Midbrain (tissue), 1 donor: ENCODE measurements around the gene TLE1.
"Not testable (repeated sequence)": the region's sequence is repeated elsewhere in the genome, so short reads cannot be mapped to it uniquely, and the experiment has no call there.

Experiments used
- DNase-seq: peaks from one replicate; lab custom pipeline; 2025; lab: John Stamatoyannopoulos, UW

TLE1 gene

GRCh38 chr9:81652058-81652687 lies 37.2 kb downstream of the TLE1 start:
- DNase-seq, result no peak

DNA sequence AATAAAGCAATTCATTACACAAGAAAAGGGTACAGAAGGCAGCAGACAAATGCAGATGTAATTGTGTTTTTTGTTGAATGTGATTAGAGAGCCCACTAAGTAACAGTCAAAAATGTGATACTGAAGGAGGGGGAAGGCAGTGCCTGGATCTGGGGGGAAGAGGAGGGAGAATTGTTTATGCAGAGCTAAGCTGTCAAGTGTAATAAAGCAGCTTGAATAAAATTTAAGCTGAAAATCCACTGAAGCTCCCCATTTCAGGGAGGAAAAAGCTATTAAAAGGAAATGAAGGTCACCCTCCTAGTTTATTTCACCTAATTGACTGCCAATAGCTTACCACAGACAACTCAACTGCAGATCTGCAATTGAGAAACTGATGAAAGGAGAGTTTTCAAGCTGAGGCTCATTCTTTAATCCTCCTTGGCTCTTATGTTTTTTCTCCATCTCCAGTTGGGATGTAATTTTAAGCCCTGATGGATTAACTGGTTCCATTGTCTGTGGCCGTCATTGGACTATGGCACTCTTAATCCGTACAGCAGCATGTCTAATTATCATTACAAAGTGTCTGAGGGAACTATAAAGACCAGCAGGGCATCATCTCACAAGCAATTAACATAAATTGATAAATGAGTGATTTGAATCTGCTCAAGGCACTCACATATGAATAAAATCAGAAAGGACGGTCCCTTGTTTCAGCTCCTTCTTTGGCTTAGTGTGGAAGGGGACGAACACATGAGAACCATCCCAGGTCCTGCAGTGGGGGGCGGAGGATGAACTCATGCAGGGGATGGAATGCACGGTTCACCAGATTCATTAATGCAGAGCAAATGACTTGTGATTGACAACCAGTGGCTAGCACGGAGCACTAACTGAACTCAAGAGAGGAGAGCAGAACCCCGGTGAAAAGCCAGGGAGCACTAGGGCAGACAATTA lies 38.5 kb downstream of the TLE1 start:
- DNase-seq, result no peak

DNA sequence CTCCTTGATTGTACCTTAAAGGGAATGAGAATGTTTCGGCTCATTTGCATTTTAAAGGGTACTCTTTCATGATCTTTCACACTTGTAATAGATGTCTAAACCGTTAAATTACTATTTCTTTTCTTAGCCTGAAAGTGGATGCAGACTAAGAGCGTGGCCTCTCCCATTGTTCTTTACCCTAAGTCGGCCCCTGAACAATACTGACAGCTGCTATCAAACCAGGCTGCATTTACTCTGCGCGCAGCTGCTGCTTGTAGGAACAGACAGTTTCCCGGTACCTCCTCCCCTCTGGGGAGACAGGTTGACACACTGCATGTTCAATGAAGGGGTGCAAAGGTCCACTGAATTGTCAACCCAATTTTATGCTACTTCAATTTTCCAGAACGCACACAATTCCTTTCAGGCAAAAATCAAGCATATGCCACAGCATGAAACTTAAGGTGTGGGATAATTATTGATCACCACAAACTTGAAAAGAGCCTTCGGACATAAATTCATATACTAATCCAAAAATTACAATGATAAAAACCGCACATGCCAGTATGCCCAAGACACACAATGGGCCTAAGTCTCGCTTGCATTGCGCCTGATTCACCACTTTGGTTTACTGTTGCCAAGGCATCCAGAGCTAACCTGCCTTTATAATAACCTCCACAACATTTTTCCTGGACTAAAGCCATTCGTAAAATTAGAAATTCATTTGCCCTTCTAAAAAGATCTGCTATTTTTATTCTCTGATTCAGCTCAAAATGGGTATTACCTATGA lies 39.7 kb downstream of the TLE1 start:
- no peak for DNase-seq

- no peak for DNase-seq
Measured at GRCh38 chr9:81648891-81649290, 40.5 kb downstream of the TLE1 start.

DNA sequence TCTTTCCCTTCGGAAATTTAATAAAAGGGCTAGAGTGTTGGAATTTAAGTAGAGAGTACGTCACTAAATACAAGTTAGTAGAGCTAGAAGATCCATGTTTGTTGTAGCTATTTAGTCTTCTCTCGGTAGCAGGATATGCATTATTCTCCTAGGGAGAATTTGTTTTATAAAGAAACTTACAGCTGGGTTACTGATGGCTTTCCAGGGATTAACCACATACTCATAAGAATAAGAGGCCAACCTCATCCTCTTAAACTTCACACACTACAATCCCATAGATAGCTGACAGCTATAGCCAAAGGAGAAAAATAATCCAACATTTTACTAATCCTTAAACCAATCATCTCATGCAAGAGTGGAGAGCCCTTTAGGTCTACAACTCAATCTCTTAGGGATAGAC lies 43.0 kb downstream of the TLE1 start:
- no peak for DNase-seq

- DNase-seq, result not testable (repeated sequence)
Measured at GRCh38 chr9:81644513-81644912, 44.8 kb downstream of the TLE1 start.

DNA sequence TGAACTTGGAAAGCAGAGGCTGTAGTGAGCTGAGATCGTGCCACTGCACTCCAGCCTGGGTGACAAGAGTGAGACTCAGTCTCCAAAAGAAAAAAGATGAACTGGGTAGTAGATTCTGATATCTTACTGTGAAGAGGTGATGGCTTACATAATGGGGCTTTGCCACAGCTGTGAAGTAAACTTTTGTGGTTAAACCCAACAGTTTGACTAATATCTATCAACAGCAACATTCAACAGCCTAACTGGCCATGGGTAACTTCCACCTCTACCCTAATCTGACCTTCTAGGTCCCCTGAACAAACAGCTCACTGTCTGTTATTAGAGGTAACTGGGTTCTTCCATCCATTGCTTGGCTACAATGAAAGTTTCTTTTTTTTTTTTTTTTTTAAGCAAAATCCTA lies 52.1 kb downstream of the TLE1 start:
- DNase-seq, result no peak

- DNase-seq, result no peak
Measured at GRCh38 chr9:81636255-81636599, 53.1 kb downstream of the TLE1 start.

- no peak for DNase-seq
Measured at GRCh38 chr9:81635521-81636254, 53.7 kb downstream of the TLE1 start.

DNA sequence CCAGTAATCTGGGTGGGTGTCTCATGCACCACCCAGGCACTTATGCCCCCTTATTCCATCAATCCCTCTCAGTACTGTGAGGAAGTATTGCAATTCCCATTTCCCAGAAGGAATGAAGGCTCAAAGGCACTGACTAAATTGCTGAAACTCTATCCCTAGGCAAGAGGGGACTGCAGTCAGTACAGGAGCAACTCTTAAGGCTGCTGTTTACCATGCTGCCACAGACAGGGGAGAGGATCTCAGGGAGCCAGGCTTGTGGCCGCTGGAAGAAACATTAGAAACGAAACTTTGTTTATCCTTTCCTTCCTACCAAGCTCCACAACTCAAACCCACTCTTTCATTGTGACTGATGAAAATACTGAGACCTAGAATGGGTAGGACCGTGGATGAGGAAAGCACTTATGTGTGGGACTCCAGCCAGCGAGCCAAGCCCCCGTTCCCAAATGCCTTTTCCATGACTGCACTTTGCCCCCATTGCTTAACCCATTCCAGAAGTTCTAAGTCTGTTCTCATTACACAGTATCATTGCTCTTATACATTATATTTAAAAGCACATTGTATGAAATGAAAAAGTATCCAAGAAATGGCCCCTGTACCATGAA lies 54.3 kb downstream of the TLE1 start:
- no peak for DNase-seq

DNA sequence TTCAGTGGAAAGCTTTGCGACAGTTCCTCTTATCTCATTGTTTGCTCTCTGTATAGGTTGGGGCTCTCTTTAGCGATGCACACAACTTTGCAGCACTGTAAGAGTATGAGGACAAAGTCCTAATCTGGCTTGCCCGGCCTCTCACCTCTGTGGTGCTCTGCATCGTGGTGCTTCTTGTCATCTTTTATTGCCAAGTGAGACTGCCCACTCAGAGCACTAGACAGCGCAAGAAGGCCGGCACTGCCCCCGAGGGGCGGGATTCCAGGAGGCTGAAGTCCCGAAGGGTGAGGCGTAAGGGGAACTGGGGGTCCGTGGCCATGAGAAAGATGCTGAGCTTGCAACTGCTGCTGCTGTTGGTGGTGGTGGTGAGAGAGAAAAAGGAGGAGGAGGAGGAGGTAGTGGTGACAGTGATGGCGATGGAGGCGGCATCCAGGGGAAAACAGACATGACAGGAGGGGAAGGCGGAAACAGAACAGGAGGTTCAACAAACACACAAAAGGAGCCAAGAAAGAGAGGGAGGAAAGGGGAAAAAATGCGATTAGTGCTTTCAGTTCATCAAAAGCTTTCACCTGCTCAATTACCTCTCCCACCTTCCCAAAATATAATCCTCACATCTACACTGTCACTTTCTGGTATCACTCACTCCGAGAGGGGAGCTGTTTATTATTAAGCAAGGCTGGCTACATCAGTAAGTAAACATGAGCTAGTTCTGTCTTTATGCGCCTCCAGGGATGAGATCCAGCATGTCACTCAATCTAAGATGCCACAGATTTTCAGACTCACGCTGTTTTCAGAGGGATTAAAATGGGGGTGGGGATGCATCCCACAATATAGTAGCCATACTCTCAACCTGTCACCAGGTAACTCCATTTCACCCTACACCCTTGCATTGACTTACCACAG lies 55.1 kb downstream of the TLE1 start:
- no peak for DNase-seq

GRCh38 chr9:81632599-81632998 lies 56.7 kb downstream of the TLE1 start:
- DNase-seq, result no peak

DNA sequence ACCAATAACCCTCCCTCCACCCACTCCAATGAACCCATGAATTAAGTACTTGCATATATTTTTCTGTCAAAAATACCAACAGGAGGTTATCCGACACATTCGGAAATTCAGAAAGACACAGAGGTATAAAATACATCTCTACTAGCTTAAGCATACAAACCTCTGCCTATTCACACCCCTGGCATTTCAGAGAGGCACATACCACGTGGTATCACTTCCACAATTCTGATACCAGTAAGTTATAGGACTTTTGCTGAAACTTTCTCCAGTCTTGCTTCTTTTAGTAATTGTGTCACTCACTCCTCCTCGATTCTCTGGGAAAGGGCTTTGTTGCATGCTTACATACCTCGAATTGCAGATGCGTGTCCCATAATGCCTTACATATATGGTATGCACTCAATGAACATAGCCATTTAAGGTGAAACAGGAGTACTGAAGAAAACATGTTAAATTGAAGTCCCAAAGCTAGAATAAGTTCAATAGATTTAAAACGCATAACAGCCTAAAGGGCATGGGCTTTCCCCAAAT lies 58.1 kb downstream of the TLE1 start:
- no peak for DNase-seq

DNA sequence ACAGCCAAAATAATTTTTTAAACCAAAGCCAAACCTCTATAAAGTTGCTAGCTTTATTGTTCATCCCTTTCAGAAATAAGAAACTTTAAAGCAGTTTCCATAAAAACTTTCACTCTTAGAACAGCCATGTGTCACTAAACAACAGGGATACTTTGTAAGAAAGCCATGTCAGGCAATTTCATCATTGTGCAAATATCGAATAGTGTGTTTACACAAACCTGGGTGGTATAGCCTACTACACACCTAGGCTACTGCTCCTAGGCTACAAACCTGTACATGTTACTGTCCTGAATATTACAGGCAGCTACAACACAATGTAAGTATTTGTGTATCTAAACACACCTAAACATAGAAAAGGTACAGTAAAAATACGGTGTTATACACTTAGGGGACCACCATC lies 59.9 kb downstream of the TLE1 start:
- no peak for DNase-seq

- no peak for DNase-seq
Measured at GRCh38 chr9:81628897-81629296, 60.5 kb downstream of the TLE1 start.

DNA sequence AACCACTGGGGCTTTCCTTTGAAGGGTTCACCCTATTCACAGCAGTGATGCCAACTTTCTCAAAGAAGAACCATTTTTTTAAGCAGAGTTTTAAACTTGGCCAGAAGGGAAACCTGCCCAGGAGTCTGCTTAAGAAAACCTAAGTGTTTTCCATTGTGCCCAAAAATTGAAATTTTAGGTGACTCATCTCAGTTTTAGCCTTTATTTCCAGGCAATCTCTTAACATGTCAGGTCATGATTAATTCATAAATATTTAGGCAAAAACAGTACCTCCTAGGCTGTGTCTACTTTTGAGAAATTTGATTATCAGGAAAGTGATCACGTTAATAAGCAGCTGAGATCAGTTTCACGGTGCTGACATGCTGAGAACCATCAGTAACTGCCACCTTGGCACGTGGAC lies 61.9 kb downstream of the TLE1 start:
- no peak for DNase-seq

- no peak for DNase-seq
Measured at GRCh38 chr9:81626511-81626910, 62.8 kb downstream of the TLE1 start.

DNA sequence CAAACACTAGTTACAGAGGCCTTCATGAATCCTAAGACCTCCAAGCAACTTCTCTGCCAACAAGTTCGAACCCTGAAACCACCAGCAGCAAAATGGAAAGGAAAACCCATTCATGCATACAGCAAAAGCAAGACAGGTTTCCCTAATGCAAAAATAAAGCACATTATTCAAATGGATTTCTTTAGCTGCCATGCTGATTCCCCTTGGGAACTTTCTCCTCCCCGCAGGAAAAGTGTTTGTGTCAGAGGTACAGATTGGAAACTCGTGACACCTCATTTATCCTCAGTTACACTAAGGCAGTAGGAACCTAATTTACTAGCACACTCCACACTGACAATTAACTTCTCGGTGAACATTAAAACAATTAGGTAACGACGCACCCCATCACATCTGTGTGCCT lies 63.4 kb downstream of the TLE1 start:
- DNase-seq, result no peak

DNA sequence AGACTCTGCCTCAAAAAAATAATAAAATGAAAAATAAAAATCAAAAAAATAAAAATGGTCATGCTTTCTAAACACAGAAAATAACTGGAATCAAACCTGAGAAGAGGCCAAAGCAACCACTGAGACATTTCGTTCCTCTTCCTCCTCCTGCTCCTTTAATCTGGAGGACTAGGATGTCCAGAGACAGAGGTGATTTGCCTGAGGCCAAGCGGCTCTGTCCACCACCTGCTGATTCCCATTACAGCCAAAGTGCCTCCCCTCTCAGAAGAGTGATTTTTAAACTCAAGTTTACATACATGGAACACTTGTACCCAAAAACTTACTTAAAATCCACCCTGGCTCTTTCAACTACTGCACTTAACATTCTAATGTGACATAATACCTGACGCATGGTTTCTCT lies 65.6 kb downstream of the TLE1 start:
- no peak for DNase-seq

DNA sequence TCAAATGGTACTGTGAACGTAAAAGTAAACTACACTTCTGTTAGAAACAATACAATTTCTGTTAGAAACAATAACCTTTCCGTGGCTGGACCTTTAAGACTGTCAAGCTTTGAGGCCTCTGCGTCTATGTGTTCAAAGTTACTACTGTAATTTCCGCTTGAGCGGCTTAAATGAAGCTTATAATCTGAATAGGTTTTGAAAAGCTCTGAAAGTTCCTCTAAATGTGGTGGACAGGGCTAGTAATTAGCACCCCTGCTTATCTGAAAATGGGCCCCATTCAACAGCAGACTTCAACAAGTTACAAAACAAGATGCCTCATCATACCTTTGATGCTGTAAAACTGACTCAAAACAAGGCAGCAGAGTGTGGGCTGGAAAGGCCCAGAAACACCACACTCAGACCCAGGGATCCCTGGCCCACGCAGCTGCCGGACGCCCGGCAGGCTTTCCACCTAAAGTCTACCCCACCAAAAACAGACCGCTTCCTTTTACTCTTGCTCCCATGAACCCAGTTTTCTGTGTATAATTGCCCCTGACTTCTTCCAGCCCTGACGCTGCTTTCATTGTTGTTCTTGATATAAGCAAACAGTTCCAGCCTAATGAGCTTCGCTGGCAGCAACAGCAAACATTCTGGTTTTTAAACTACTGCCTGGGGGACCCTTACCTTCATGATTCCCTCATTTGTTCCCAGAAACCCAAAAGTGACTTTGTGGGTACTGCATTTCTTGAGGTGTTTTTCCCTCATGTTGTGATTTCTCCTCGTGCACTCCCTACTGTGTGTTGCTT lies 66.7 kb downstream of the TLE1 start:
- DNase-seq, result no peak
